ENCODE measurements around the gene EPAS1. TPM values are rescaled to one million over a fixed set of nuclear protein-coding genes. Genes with fewer than 3 reads are reported as not detected.
A peak's percentile ranks its signal among the peaks of the same experiment; 100 is the strongest.

EPAS1 gene
- total and polyA plus RNA-seq, 9 of the 15 experiments (the other 6 are each of a cell fraction or from before 2014, with no cell fraction given) = 0.25 to 11.2 (median 4.1) TPM

DNA sequence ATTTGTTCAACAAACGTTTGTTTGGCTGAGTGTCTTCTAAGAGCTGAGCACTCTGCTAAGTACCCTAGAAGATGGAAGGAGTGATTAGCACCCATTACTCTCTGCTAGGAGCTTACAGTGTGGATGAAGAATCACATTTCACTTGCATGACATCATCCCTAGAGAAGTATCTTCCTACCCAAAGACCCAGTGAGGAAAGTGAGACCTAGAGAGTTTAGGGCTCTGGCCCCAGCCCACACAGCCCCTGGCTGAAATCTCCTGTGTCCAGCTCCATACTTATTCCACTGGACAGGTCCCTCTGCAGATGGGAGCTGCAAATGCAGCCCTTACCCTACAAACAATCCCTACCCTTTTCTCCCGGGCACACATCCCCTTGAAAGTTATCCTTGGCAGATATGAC, 26.8 kb upstream of the EPAS1 start:
- H3K9me3 ChIP-seq (replicated peaks; ENCODE audit: control insufficient read depth, insufficient read depth, low read depth, low read length) = no peaks in the 10 kb centered on the region
- no peaks in the 10 kb centered on the region for H4K20me1 ChIP-seq (replicated peaks; ENCODE audit: control insufficient read depth, insufficient read depth, low read length)
- no peak overlapping the region for H3K9ac ChIP-seq (ENCODE audit: insufficient read depth in 1 of 2, low read depth in 2 of 2, low read length in 2 of 2)
- 34% methylated on average over 2 of the region's 2 CpGs for WGBS (ENCODE audit: insufficient coverage, low coverage, missing lambda C conversion rate)
- in situ Hi-C loops (cut with MboI) (no loop called here), intact Hi-C loops (cut with micrococcal nuclease) (no loop called here)
- POLR2A ChIA-PET = interaction anchor here (1.1 to 2.1 kb wide), 4 partner anchors 8 to 29 kb away, joined by 3 to 6 read pairs (median 4); no protein-coding TSS in a partner anchor
- H3K4me3 ChIP-seq = no peak overlapping the region
- ATAC-seq = peak; percentile 89
- H3K4me1 ChIP-seq (replicated peaks in 1 of 2; ENCODE audit: control insufficient read depth in 2 of 2, insufficient read depth in 2 of 2, low read length in 2 of 2) = peaks cover 9 to 35% of the 10 kb centered on the region in 2 experiments; a peak in 4 of 5 replicates
- no peaks in the 10 kb centered on the region for H3K36me3 ChIP-seq (ENCODE audit: control insufficient read depth, insufficient read depth, low read length)
- CTCF ChIA-PET (ENCODE audit: low intra/inter-chr PET ratio) = no interaction called here
- H3K27me3 ChIP-seq (ENCODE audit: control insufficient read depth in 2 of 2, insufficient read depth in 2 of 2, low read length in 2 of 2) = no peaks in the 10 kb centered on the region
- peak in 2 of 4 experiments; percentile 45 to 57 for DNase-seq (ENCODE audit: extremely low read depth in 1 of 4, low spot score in 3 of 4)
- no peaks in the 10 kb centered on the region for H3K9me1 ChIP-seq (ENCODE audit: control insufficient read depth, insufficient read depth, low read length)
- no peak overlapping the region for H3K4me2 ChIP-seq (ENCODE audit: insufficient read depth, low read length)
- no TSS peak for BruUV-seq (replicated peaks)
- peak overlapping the region; percentile 60 for H2AFZ ChIP-seq (ENCODE audit: low read depth, low read length)
- H3K27ac ChIP-seq (ENCODE audit: extremely low read depth, low read depth, low read length) = no peak overlapping the region
- peak; percentile 74 for FAIRE-seq
- H3K79me2 ChIP-seq (ENCODE audit: control insufficient read depth, insufficient read depth, low read length) = no peaks in the 10 kb centered on the region
- TF ChIP-seq DPF2 (IDR thresholded peaks at IDR 0.05) (peak; percentile 56), XRCC5 (IDR thresholded peaks at IDR 0.05; ENCODE audit: low read depth, low read length) (no peak), MEIS2 (IDR thresholded peaks at IDR 0.05; ENCODE audit: partially characterized antibody) (peak; percentile 22), ESRRB (CRISPR knock-in tag; IDR thresholded peaks at IDR 0.05; ENCODE audit: borderline replicate concordance) (no peak), CTBP1 (IDR thresholded peaks at IDR 0.05; ENCODE audit: borderline replicate concordance) (peak; percentile 72; the same call in 1 of the 2 replicates), CBX1 (IDR thresholded peaks at IDR 0.05; ENCODE audit: low read depth) (no peak), RCOR1 (IDR thresholded peaks at IDR 0.05; ENCODE audit: borderline replicate concordance in 1 of 2, low read depth in 2 of 2, low read length in 2 of 2) (peak in 1 of 2 experiments; percentile 53; a peak in 2 of 4 replicates), HNRNPL (IDR thresholded peaks at IDR 0.05; ENCODE audit: low read depth, low read length) (no peak), PRPF4 (IDR thresholded peaks at IDR 0.05; ENCODE audit: insufficient read depth, low read depth, low read length, poor library complexity, severe bottlenecking) (no peak), PHF21A (IDR thresholded peaks at IDR 0.05; ENCODE audit: borderline replicate concordance, low read depth) (no peak), NFATC3 (IDR thresholded peaks at IDR 0.05) (no peak), PCBP1 (IDR thresholded peaks at IDR 0.05; ENCODE audit: low read depth, low read length, poor library complexity, severe bottlenecking) (no peak), JUN (IDR thresholded peaks at IDR 0.05; ENCODE audit: borderline replicate concordance, low read depth, low read length) (0 out of 2 replicates have a peak, but pooled peaks have one; percentile 56), JUN (CRISPR knock-in tag; IDR thresholded peaks at IDR 0.05; ENCODE audit: borderline replicate concordance) (no peak), SMARCE1 (IDR thresholded peaks at IDR 0.05) (peak; percentile 50; the same call in 1 of the 2 replicates), MAZ (CRISPR knock-in tag; conservative IDR thresholded peaks at IDR 0.05 in 1 of 2, IDR thresholded peaks at IDR 0.05 in 1 of 2) (0 out of 4 replicates have a peak, but pooled peaks of 1 of the 2 experiments have one; percentile 13), CHD4 (IDR thresholded peaks at IDR 0.05; ENCODE audit: insufficient read depth, insufficient replicate concordance, low read depth, low read length, poor library complexity, severe bottlenecking) (no peak), CEBPG (CRISPR knock-in tag; IDR thresholded peaks at IDR 0.05) (no peak), CEBPG (tag; conservative IDR thresholded peaks at IDR 0.05 in 1 of 2, IDR thresholded peaks at IDR 0.05 in 1 of 2) (0 out of 4 replicates have a peak, but pooled peaks of 1 of the 2 experiments have one; percentile 12)
- TF ChIP-seq, protein P1, sequence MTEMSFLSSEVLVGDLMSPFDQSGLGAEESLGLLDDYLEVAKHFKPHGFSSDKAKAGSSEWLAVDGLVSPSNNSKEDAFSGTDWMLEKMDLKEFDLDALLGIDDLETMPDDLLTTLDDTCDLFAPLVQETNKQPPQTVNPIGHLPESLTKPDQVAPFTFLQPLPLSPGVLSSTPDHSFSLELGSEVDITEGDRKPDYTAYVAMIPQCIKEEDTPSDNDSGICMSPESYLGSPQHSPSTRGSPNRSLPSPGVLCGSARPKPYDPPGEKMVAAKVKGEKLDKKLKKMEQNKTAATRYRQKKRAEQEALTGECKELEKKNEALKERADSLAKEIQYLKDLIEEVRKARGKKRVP (CRISPR knock-in tag; IDR thresholded peaks at IDR 0.05) = 0 out of 2 replicates have a peak, but pooled peaks have one; percentile 18
- TF ChIP-seq, protein P2, sequence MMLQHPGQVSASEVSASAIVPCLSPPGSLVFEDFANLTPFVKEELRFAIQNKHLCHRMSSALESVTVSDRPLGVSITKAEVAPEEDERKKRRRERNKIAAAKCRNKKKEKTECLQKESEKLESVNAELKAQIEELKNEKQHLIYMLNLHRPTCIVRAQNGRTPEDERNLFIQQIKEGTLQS (IDR thresholded peaks at IDR 0.05) = peak; percentile 96
- TF ChIP-seq, protein P2 (CRISPR knock-in tag; conservative IDR thresholded peaks at IDR 0.05) = no peak
